Occipital lobe (tissue), 2 donors: ENCODE measurements around the gene KNL1. TPM values are rescaled to one million over a fixed set of nuclear protein-coding genes. Genes with fewer than 3 reads are reported as not detected.

ENCODE experiments used
- DNase-seq: peaks from one replicate; lab custom pipeline; 2025; lab: John Stamatoyannopoulos, UW
- total RNA-seq: library from RNA; depleted of rRNA; stranded (reverse); fragments of >200 nt; gene quantifications from one replicate; pipeline ENCODE4 v1.2.3, GENCODE V29; 2014

The KNL1 gene
- total RNA-seq, 1 donor from 2014 or later: 4.7 TPM

- no peak for DNase-seq
Measured at GRCh38 chr15:40584191-40584590, 9.9 kb upstream of the KNL1 start.

GRCh38 chr15:40590667-40591050 lies 3.4 kb upstream of the KNL1 start:
- DNase-seq: no peak

- DNase-seq: no peak
Measured at GRCh38 chr15:40591389-40591788, 2.7 kb upstream of the KNL1 start.

- no peak for DNase-seq
Measured at GRCh38 chr15:40593165-40593564, 884 bp upstream of the KNL1 start.

GRCh38 chr15:40594429-40594836 lies 384 bp downstream of the KNL1 start:
- no peak for DNase-seq

- DNase-seq: no peak
Measured at GRCh38 chr15:40595219-40595618, 1.2 kb downstream of the KNL1 start.

- DNase-seq: no peak
Measured at GRCh38 chr15:40595773-40596172, 1.7 kb downstream of the KNL1 start.

GRCh38 chr15:40597024-40597423 lies 3.0 kb downstream of the KNL1 start:
- no peak for DNase-seq

- DNase-seq: no peak
Measured at GRCh38 chr15:40598126-40598525, 4.1 kb downstream of the KNL1 start.

- no peak for DNase-seq
Measured at GRCh38 chr15:40598672-40599071, 4.6 kb downstream of the KNL1 start.

- DNase-seq: no peak
Measured at GRCh38 chr15:40600956-40601355, 6.9 kb downstream of the KNL1 start.

- DNase-seq: no peak
Measured at GRCh38 chr15:40603935-40604334, 9.9 kb downstream of the KNL1 start.

- no peak for DNase-seq
Measured at GRCh38 chr15:40613080-40613479, 19.0 kb downstream of the KNL1 start.

GRCh38 chr15:40618023-40618422 lies 24.0 kb downstream of the KNL1 start:
- DNase-seq: no peak

GRCh38 chr15:40618906-40619305 lies 24.9 kb downstream of the KNL1 start:
- DNase-seq: no peak

- DNase-seq: no peak
Measured at GRCh38 chr15:40623361-40623760, 29.3 kb downstream of the KNL1 start.

- no peak for DNase-seq
Measured at GRCh38 chr15:40630313-40630712, 36.3 kb downstream of the KNL1 start.

GRCh38 chr15:40633178-40633577 lies 39.1 kb downstream of the KNL1 start:
- no peak for DNase-seq

- DNase-seq: no peak
Measured at GRCh38 chr15:40637221-40637745, 43.2 kb downstream of the KNL1 start.

GRCh38 chr15:40639677-40640076 lies 45.6 kb downstream of the KNL1 start:
- no peak for DNase-seq

GRCh38 chr15:40647523-40647922 lies 53.5 kb downstream of the KNL1 start:
- DNase-seq: no peak

- no peak for DNase-seq
Measured at GRCh38 chr15:40650479-40650878, 56.4 kb downstream of the KNL1 start.

- DNase-seq: no peak
Measured at GRCh38 chr15:40660686-40661085, 66.6 kb downstream of the KNL1 start.

GRCh38 chr15:40664909-40665308 lies 70.9 kb downstream of the KNL1 start:
- DNase-seq: no peak
